Placental epithelial cell (primary cell): Measurements from ENCODE around the gene GMPPA. TPM values are rescaled to one million over a fixed set of nuclear protein-coding genes. Genes with fewer than 3 reads are reported as not detected.

Experiments
- small RNA-seq: library from RNA; depleted of rRNA; stranded (forward); fragments of <200 nt; gene quantifications from one replicate; pipeline ENCODE3, GENCODE V24; 2012
- total RNA-seq: library from RNA; depleted of rRNA; stranded (reverse); fragments of >200 nt; gene quantifications from 2 replicates; pipeline ENCODE4 v1.2.3, GENCODE V29; 2012

Gene GMPPA
- 76.6 and 138 TPM in 2 replicates for total RNA-seq

GRCh38 chr2:219498280-219499057 lies at the start of gene GMPPA:
GMPPA (plus strand) TSS chr2:219498891; CDS start chr2:219499976, 1,085 bp downstream.

DNA sequence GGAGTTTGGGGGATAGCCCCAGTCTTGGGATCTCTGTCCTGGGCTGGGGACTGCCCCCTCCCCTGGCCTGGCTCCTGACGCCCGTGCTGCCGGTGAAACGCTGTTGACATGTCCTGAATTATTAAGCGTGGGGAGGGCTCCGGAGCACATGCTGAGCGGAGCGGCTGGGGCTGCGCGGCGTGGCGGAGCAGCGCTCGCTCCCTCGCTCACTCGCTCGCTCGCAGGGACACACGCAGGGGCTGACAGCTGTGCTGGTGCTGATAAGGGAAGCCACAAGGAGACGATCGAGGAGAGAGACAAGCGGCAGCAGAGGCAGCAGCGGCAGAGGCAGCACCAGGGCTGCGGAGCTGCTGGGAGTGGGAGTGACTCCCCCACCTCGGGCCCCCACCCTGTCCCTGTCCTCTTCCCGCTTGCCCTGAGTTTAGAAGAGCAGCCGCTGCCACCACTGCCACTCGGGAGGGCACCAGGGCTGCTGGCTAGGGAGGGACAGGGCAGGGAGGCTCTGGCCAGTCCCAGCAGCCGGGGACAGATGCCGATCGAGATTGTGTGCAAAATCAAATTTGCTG lies 15.6 kb downstream of the GMPPA start, which contains the start of gene ASIC4:
Gene ASIC4 (plus strand): TSS at position 287 of the 566 bp plus-strand sequence. CDS start 243 bp downstream, at position 530.

DNA sequence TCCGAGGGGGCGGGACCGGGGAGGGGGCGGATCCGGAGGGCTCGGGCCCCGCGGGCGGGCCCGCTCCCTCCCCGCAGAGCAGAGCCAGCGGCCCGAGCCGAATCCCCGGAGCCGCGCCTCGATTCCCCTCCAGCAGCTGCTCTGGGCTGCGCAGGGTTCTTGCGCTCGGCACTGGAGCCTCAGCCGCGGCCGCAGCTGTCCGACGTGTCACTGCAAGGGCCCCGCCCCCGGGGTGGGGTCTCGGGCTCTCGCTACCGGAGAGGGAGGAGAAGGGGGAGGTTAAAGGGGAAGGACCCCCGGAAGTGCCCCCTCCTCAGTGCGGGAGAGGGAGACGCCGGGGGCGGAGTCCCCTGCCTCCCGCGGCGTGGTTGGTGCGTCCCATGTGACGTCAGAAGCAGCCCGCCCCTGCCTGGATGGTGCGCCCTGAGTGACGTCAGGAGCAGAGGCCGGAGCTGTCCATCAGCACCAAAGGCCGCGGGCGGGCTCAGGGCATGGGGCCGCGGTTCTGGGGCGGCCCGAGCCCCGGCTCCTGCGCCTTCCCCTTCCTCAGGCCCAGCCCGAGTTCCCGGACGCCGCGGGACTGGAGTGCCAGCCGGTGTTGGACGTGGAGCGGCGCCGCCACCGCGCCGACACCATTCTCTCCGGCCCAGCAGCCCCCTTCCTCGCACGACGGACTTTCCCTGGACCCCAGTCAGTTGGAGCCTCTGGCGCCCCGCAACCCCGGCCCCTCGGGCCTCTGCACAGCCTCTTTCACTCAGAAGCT lies 45.1 kb downstream of the GMPPA start, which contains the start of the genes CHPF and TMEM198:
Gene CHPF (minus strand): TSS at position 214 of the 763 bp plus-strand sequence. CDS start 271 bp downstream, outside the sequence.
Gene TMEM198 (plus strand): TSS at position 433 of the 763 bp plus-strand sequence. CDS start 700 bp downstream, outside the sequence.

Small RNA genes lying within 50 kb of the gene (small RNA-seq; reads per million reads assigned to genes)
- gene MIR3132, result not detected

Other genes with a start within 250 kb of the GMPPA start
- gene TUBA4B, start 245.6 kb upstream of the GMPPA start, total RNA-seq, result not detected in 2 replicates
- gene TUBA4A, start 245.0 kb upstream of the GMPPA start, total RNA-seq, result 5.1 and 69.6 TPM in 2 replicates
- 63.2 and 74.1 TPM in 2 replicates for gene DNAJB2, start 219.5 kb upstream of the GMPPA start, total RNA-seq
- under 0.01 and 0.11 TPM in 2 replicates for gene PTPRN, start 189.5 kb upstream of the GMPPA start, total RNA-seq
- not detected in 2 replicates for gene RESP18, start 166.1 kb upstream of the GMPPA start, total RNA-seq
- gene DNPEP, start 111.0 kb upstream of the GMPPA start, total RNA-seq, result 47.5 and 55.0 TPM in 2 replicates
- gene DES, start 80.5 kb upstream of the GMPPA start, total RNA-seq, result under 0.01 TPM in 1 of 2 replicates, not detected in the other
- 20.4 and 40.8 TPM in 2 replicates for gene SPEG, start 64.0 kb upstream of the GMPPA start, total RNA-seq
- under 0.01 and 0.22 TPM in 2 replicates for gene ASIC4, start 15.6 kb downstream of the GMPPA start, total RNA-seq
- 276 and 392 TPM in 2 replicates for gene CHPF, start 44.9 kb downstream of the GMPPA start, total RNA-seq
- gene TMEM198, start 45.1 kb downstream of the GMPPA start, total RNA-seq, result 3.4 and 3.5 TPM in 2 replicates
- 134 and 197 TPM in 2 replicates for gene OBSL1, start 72.6 kb downstream of the GMPPA start, total RNA-seq
- 2.5 and 4.7 TPM in 2 replicates for gene INHA, start 73.4 kb downstream of the GMPPA start, total RNA-seq
- gene STK11IP, start 99.0 kb downstream of the GMPPA start, total RNA-seq, result 24.6 and 33.0 TPM in 2 replicates
- 5.9 and 6.8 TPM in 2 replicates for gene SLC4A3, start 128.7 kb downstream of the GMPPA start, total RNA-seq